Astrocyte (in vitro differentiated cells and primary cell): ENCODE measurements around the gene PARP9.

ENCODE experiments used
- CTCF ChIP-seq: IDR thresholded peaks from 2 replicates; pipeline ENCODE4 v1.5.1; 2011; ENCODE audit warnings: low read depth, mild to moderate bottlenecking, inconsistent platforms, low read length, moderate library complexity; ENCODE audit not compliant: insufficient read depth
- EZH2 ChIP-seq: IDR thresholded peaks from 2 replicates; pipeline ENCODE4 v1.6.1; 2012; ENCODE audit warnings: mild to moderate bottlenecking, low read length, inconsistent platforms; ENCODE audit not compliant: insufficient read depth

DNA sequence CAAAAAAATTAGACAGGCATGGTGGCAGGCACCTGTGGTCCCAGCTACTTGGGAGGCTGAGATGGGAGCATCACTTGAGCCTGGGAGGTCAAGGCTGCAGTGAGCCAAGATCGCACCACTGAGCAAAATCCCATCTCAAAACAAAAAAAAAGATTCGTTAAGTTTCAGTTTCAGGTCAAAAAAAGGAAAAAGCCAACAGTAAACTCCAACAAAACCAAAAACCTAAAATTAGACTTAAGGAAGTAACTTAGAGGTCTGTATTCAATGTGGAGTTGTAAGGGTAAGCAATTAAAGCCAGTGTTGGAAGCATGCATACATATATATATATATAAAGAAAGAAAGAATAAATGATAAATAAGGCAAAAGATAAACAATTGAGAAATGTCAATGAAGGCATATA lies 61.2 kb downstream of the PARP9 start:
- TF ChIP-seq EZH2 (no peak), CTCF (no peak)
